H9 (cell line): ENCODE measurements around the gene TNFAIP8L3. TPM values are rescaled to one million over a fixed set of nuclear protein-coding genes. Genes with fewer than 3 reads are reported as not detected.

ENCODE experiments used
- DNase-seq: peaks from one replicate; pipeline ENCODE4 v3.0.0-alpha.2; 2017
- H2AFZ ChIP-seq: one replicate; pipeline ENCODE4 v1.6.1; 2013; ENCODE audit warnings: mild to moderate bottlenecking, low read length, control low read depth, moderate library complexity
- H2AK5ac ChIP-seq: 2 replicates; pipeline ENCODE4 v1.6.1; 2013; ENCODE audit warnings: low read length, control low read depth, mixed read lengths; ENCODE audit not compliant: insufficient read length
- H2BK120ac ChIP-seq: one replicate; pipeline ENCODE4 v1.6.1; 2013; ENCODE audit warnings: low read depth, mild to moderate bottlenecking, low read length, control low read depth, inconsistent platforms; ENCODE audit not compliant: poor library complexity, severe bottlenecking
- H2BK12ac ChIP-seq: 2 replicates; pipeline ENCODE4 v1.6.1; 2013; ENCODE audit warnings: low read length, control low read depth, mixed read lengths, low read depth; ENCODE audit not compliant: insufficient read length
- H2BK15ac ChIP-seq: 2 replicates; pipeline ENCODE4 v1.6.1; 2013; ENCODE audit warnings: low read depth, low read length, control low read depth
- H2BK20ac ChIP-seq: one replicate; pipeline ENCODE4 v1.6.1; 2013; ENCODE audit warnings: low read depth, mild to moderate bottlenecking, low read length, control low read depth, inconsistent platforms; ENCODE audit not compliant: poor library complexity, severe bottlenecking
- H2BK5ac ChIP-seq: 2 replicates; pipeline ENCODE4 v1.6.1; 2013; ENCODE audit warnings: low read length, control low read depth, mixed read lengths; ENCODE audit not compliant: insufficient read length
- H3K14ac ChIP-seq: 2 replicates; pipeline ENCODE4 v1.6.1; 2013; ENCODE audit warnings: low read length, control low read depth; ENCODE audit not compliant: insufficient read depth
- H3K18ac ChIP-seq: 2 replicates; pipeline ENCODE4 v1.6.1; 2013; ENCODE audit warnings: low read depth, mild to moderate bottlenecking, mixed read lengths, low read length, control low read depth; ENCODE audit not compliant: insufficient read length
- H3K23ac ChIP-seq: 2 replicates; pipeline ENCODE4 v1.6.1; 2013; ENCODE audit warnings: low read length, control low read depth, mixed read lengths, low read depth; ENCODE audit not compliant: insufficient read length
- H3K23me2 ChIP-seq: 2 replicates; pipeline ENCODE4 v1.6.1; 2013; ENCODE audit warnings: low read depth, mild to moderate bottlenecking, mixed read lengths, low read length, control low read depth; ENCODE audit not compliant: insufficient read length, poor library complexity, severe bottlenecking
- H3K27ac ChIP-seq: 2 replicates; pipeline ENCODE4 v1.5.1; 2013; ENCODE audit warnings: low read length, control low read depth, mixed read lengths, low read depth; ENCODE audit not compliant: insufficient read length
- H3K27me3 ChIP-seq: 2 replicates; pipeline ENCODE4 v1.6.1; 2013; ENCODE audit warnings: low read length, control low read depth, inconsistent platforms; ENCODE audit not compliant: insufficient read depth
- H3K4ac ChIP-seq: 2 replicates; pipeline ENCODE4 v1.6.1; 2013; ENCODE audit warnings: low read depth, mild to moderate bottlenecking, control low read depth, inconsistent platforms, low read length, moderate library complexity
- H3K4me1 ChIP-seq: 2 replicates; pipeline ENCODE4 v1.6.1; 2013; ENCODE audit warnings: low read length, control low read depth, inconsistent platforms; ENCODE audit not compliant: insufficient read depth
- H3K4me2 ChIP-seq: 2 replicates; pipeline ENCODE4 v1.6.1; 2013; ENCODE audit warnings: low read length, control low read depth, mixed read lengths; ENCODE audit not compliant: insufficient read length, insufficient read depth
- H3K56ac ChIP-seq: 2 replicates; pipeline ENCODE4 v1.6.1; 2013; ENCODE audit warnings: low read depth, mild to moderate bottlenecking, mixed read lengths, low read length, control low read depth; ENCODE audit not compliant: insufficient read length
- H3K79me1 ChIP-seq: 2 replicates; pipeline ENCODE4 v1.6.1; 2013; ENCODE audit warnings: low read depth, mild to moderate bottlenecking, moderate library complexity, low read length, control low read depth, inconsistent platforms; ENCODE audit not compliant: insufficient read depth, poor library complexity, severe bottlenecking
- H3K79me2 ChIP-seq: 2 replicates; pipeline ENCODE4 v1.6.1; 2013; ENCODE audit warnings: low read length, control low read depth, inconsistent platforms; ENCODE audit not compliant: insufficient read depth
- H3K9ac ChIP-seq: 2 replicates; pipeline ENCODE4 v1.6.1; 2013; ENCODE audit warnings: low read length, control low read depth, mixed read lengths; ENCODE audit not compliant: insufficient read length; ENCODE audit errors: extremely low read depth
- H3K9me3 ChIP-seq: one replicate; pipeline ENCODE4 v1.6.1; 2013; ENCODE audit warnings: low read depth, low read length, inconsistent platforms; ENCODE audit not compliant: control insufficient read depth
- H3T11ph ChIP-seq: one replicate; pipeline ENCODE4 v1.6.1; 2013; ENCODE audit warnings: mild to moderate bottlenecking, low read length, control low read depth, inconsistent platforms
- H4K20me1 ChIP-seq: one replicate; pipeline ENCODE4 v1.6.1; 2013; ENCODE audit not compliant: control insufficient read depth, insufficient read length, insufficient read depth
- H4K5ac ChIP-seq: 2 replicates; pipeline ENCODE4 v1.6.1; 2013; ENCODE audit warnings: low read depth, mild to moderate bottlenecking, mixed read lengths, low read length, control low read depth; ENCODE audit not compliant: insufficient read length
- H4K8ac ChIP-seq: replicated peaks from 2 replicates; pipeline ENCODE4 v1.6.1; 2013; ENCODE audit warnings: low read length, control low read depth, mixed read lengths, low read depth; ENCODE audit not compliant: insufficient read length
- H4K91ac ChIP-seq: 2 replicates; pipeline ENCODE4 v1.6.1; 2013; ENCODE audit warnings: low read depth, mild to moderate bottlenecking, moderate library complexity, mixed read lengths, low read length, control low read depth; ENCODE audit not compliant: insufficient read length
- H3K27ac Mint-ChIP-seq, 3 experiments: 2 replicates in 2 of 3; 3 replicates in 1 of 3; pipeline ENCODE4 v1.8.0; 2020 to 2021; ENCODE audit warnings: mixed read lengths in 3 of 3, mild to moderate bottlenecking in 1 of 3, moderate library complexity in 1 of 3
- H3K27me3 Mint-ChIP-seq: 2 replicates; pipeline ENCODE4 v1.8.0; 2021; ENCODE audit warnings: low read depth, mild to moderate bottlenecking, moderate library complexity, mixed read lengths
- H3K36me3 Mint-ChIP-seq, 3 experiments: 2 replicates in 2 of 3; 3 replicates in 1 of 3; pipeline ENCODE4 v1.8.0; 2020 to 2021; ENCODE audit warnings: low read depth in 3 of 3, mixed read lengths in 3 of 3; ENCODE audit not compliant: insufficient read depth in 1 of 3
- H3K4me1 Mint-ChIP-seq, 2 experiments: 2 replicates each; pipeline ENCODE4 v1.8.0; 2020; ENCODE audit warnings: mixed read lengths in 2 of 2
- H3K4me3 Mint-ChIP-seq, 2 experiments: 2 replicates in 1 of 2; 3 replicates in 1 of 2; pipeline ENCODE4 v1.8.0; 2020 to 2021; ENCODE audit warnings: mild to moderate bottlenecking in 2 of 2, mixed read lengths in 2 of 2, moderate library complexity in 1 of 2
- H3K9me3 Mint-ChIP-seq, 2 experiments: 2 replicates in 1 of 2; 3 replicates in 1 of 2; pipeline ENCODE4 v1.8.0; 2020; ENCODE audit warnings: mild to moderate bottlenecking in 2 of 2, mixed read lengths in 2 of 2, moderate library complexity in 1 of 2
- WGBS: extraction: QIAGEN DNeasy Blood & Tissue Kit; methylation state at CpG from one replicate; pipeline ENCODE4 v1.1.7; 2013; ENCODE audit warnings: missing lambda C conversion rate, low lambda C conversion rate, mixed read lengths; ENCODE audit not compliant: insufficient read length; ENCODE audit errors: extremely low coverage; 5-methylcytosine and 5-hydroxymethylcytosine counted together
- total RNA-seq: library from RNA; stranded (reverse); gene quantifications from 2 replicates; pipeline ENCODE4 v1.2.1, GENCODE V29; 2021
- TF ChIP-seq, protein P1 (sequence below): fragments of 200-600 bp; sonication (generic); conservative IDR thresholded peaks from 3 replicates; pipeline ENCODE4 v1.8.0; 2021; ENCODE audit warnings: antibody characterized with exemption, mild to moderate bottlenecking

Gene TNFAIP8L3
- total RNA-seq, 1 experiment from 2014 or later, result 0.22 TPM

DNA sequence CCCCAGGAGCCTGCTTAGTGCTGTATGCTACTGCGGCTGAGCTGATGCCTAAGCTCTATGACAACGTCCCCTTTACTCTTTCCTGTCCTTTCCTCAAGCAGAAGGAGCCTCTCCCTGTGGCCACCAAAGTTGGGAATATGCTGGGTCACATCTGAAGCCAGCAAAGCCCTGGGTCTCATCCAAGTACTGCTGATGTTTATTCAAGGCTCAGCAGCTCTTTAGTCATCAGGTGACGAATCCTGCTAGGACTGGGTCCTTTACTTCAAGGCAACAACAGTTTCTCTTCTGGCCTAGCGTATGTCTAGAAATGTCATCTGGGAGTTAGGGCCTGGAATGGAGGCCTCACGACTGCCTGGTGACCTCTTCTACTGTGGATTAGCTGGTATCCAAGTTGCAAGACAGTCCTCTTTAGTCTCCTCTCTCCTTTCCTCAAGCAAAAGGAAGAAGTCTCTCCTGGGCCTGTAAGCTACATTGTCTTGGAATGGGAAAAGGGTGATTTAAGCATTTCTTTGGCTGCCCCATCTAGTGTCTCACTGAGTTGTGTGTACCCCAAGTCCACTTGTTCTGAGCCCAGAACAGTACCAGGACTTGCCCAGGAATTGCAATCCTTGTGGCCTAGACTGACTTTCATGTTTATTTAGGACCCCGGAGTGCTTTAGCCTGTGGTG lies 63.9 kb downstream of the TNFAIP8L3 start:
- H3K79me2 ChIP-seq, result no peaks in the 10 kb centered on the region

More for the DNA sequence above, 63.9 kb downstream of the TNFAIP8L3 start:
- Histone ChIP-seq H3K23me2 (no peaks in the 10 kb centered on the region), H3K9ac (no peak overlapping the region), H3K4me2 (no peak overlapping the region), H3K23ac (no peak overlapping the region), H3T11ph (no peak overlapping the region), H3K9me3 (no peaks in the 10 kb centered on the region), H3K79me1 (no peaks in the 10 kb centered on the region), H3K14ac (no peak overlapping the region), H2BK120ac (no peak overlapping the region), H4K8ac (no peak overlapping the region), H4K91ac (no peak overlapping the region), H3K18ac (no peak overlapping the region), H2AFZ (no peak overlapping the region), H2AK5ac (no peak overlapping the region), H4K5ac (no peak overlapping the region), H2BK12ac (no peak overlapping the region), H3K27ac (no peak overlapping the region), H4K20me1 (no peaks in the 10 kb centered on the region), H3K4me1 (no peaks in the 10 kb centered on the region), H2BK5ac (no peak overlapping the region), H2BK15ac (no peak overlapping the region), H3K4ac (no peak overlapping the region), H2BK20ac (no peak overlapping the region), H3K56ac (no peak overlapping the region), H3K27me3 (no peaks in the 10 kb centered on the region)
- H3K4me1 Mint-ChIP-seq, result no peaks in the 10 kb centered on the region
- H3K27ac Mint-ChIP-seq, result no peak overlapping the region
- WGBS, result no CpG with 5 or more reads among the region's 6 CpGs
- H3K9me3 Mint-ChIP-seq, result peaks cover 9 to 20% of the 10 kb centered on the region in 2 experiments; a peak in 4 of 5 replicates
- H3K4me3 Mint-ChIP-seq, result no peak overlapping the region
- TF ChIP-seq, protein P1, sequence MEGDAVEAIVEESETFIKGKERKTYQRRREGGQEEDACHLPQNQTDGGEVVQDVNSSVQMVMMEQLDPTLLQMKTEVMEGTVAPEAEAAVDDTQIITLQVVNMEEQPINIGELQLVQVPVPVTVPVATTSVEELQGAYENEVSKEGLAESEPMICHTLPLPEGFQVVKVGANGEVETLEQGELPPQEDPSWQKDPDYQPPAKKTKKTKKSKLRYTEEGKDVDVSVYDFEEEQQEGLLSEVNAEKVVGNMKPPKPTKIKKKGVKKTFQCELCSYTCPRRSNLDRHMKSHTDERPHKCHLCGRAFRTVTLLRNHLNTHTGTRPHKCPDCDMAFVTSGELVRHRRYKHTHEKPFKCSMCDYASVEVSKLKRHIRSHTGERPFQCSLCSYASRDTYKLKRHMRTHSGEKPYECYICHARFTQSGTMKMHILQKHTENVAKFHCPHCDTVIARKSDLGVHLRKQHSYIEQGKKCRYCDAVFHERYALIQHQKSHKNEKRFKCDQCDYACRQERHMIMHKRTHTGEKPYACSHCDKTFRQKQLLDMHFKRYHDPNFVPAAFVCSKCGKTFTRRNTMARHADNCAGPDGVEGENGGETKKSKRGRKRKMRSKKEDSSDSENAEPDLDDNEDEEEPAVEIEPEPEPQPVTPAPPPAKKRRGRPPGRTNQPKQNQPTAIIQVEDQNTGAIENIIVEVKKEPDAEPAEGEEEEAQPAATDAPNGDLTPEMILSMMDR, result no peak
- H3K27me3 Mint-ChIP-seq, result peaks cover 1% of the 10 kb centered on the region; the same call in 1 of the 2 replicates
- peaks cover 0 to 7% (median 1%) of the 10 kb centered on the region in 3 experiments; a peak in 3 of 7 replicates for H3K36me3 Mint-ChIP-seq
- DNase-seq, result no peak
